WTC11 (cell line): ENCODE data around the gene MGMT. TPM values are rescaled to one million over a fixed set of nuclear protein-coding genes. Genes with fewer than 3 reads are reported as not detected.

Experiments used
- ATAC-seq: fragments of 200-7000 bp; cut with Tn5 transposase; 2 replicates; pipeline ENCODE4 v1.10.0; 2021; ENCODE audit warnings: mild to moderate bottlenecking, moderate library complexity
- CTCF ChIA-PET: fragments of 300-600 bp; sonication (Branson Sonifier 250); formaldehyde crosslinking; loops from one replicate; lab custom pipeline; 2021; ENCODE audit warnings: antibody characterized with exemption; lab: Charles Lee
- POLR2A ChIA-PET: fragments of 350-600 bp; sonication (Branson Sonifier 250); formaldehyde crosslinking; loops from one replicate; lab custom pipeline; 2021; ENCODE audit warnings: antibody characterized with exemption; lab: Charles Lee
- DNase-seq: peaks from one replicate; pipeline ENCODE4 v3.0.0; 2021; ENCODE audit warnings: low spot score
- H3K27ac Mint-ChIP-seq: 2 replicates; pipeline ENCODE4 v1.8.0; 2021; ENCODE audit warnings: mixed read lengths
- H3K27me3 Mint-ChIP-seq: 2 replicates; pipeline ENCODE4 v1.8.0; 2021; ENCODE audit warnings: low read depth, mild to moderate bottlenecking, moderate library complexity, mixed read lengths
- H3K36me3 Mint-ChIP-seq: 2 replicates; pipeline ENCODE4 v1.8.0; 2021; ENCODE audit warnings: mixed read lengths
- H3K4me1 Mint-ChIP-seq: 2 replicates; pipeline ENCODE4 v1.8.0; 2022; ENCODE audit warnings: mixed read lengths
- H3K4me3 Mint-ChIP-seq: 2 replicates; pipeline ENCODE4 v1.8.0; 2021; ENCODE audit warnings: mild to moderate bottlenecking, moderate library complexity, mixed read lengths
- H3K9me3 Mint-ChIP-seq: 2 replicates; pipeline ENCODE4 v1.8.0; 2021; ENCODE audit warnings: mixed read lengths
- CREM ChIP-seq: sonication (generic); formaldehyde crosslinking; IDR thresholded peaks from 2 replicates; pipeline ENCODE4 v1.8.1; 2022; ENCODE audit warnings: mild to moderate bottlenecking, missing genetic modification reagents, moderate library complexity
- ESRRA ChIP-seq: sonication (generic); formaldehyde crosslinking; IDR thresholded peaks from 2 replicates; pipeline ENCODE4 v1.8.1; 2022; ENCODE audit warnings: mild to moderate bottlenecking, missing genetic modification reagents, borderline replicate concordance
- FOXK1 ChIP-seq: sonication (generic); formaldehyde crosslinking; IDR thresholded peaks from 2 replicates; pipeline ENCODE4 v1.8.0; 2022; ENCODE audit warnings: mild to moderate bottlenecking, moderate library complexity, missing genetic modification reagents
- IRF2 ChIP-seq: sonication (generic); formaldehyde crosslinking; IDR thresholded peaks from 2 replicates; pipeline ENCODE4 v1.8.0; 2022; ENCODE audit warnings: low read depth, missing genetic modification reagents, borderline replicate concordance
- JUN ChIP-seq: sonication (generic); formaldehyde crosslinking; IDR thresholded peaks from 2 replicates; pipeline ENCODE4 v1.8.0; 2023; ENCODE audit warnings: mild to moderate bottlenecking, missing genetic modification reagents
- MXD4 ChIP-seq: fragments of 250-450 bp; sonication (Bioruptor Pico); IDR thresholded peaks from 2 replicates; pipeline ENCODE4 v1.8.0; 2021; ENCODE audit warnings: mild to moderate bottlenecking, moderate library complexity, borderline replicate concordance
- NFE2L1 ChIP-seq: sonication (generic); formaldehyde crosslinking; IDR thresholded peaks from 2 replicates; pipeline ENCODE4 v1.8.1; 2023; ENCODE audit warnings: missing genetic modification reagents
- NR3C1 ChIP-seq: sonication (generic); formaldehyde crosslinking; conservative IDR thresholded peaks from 2 replicates; pipeline ENCODE4 v1.8.1; 2023; ENCODE audit warnings: low read depth, mild to moderate bottlenecking, missing genetic modification reagents
- RELA ChIP-seq: sonication (generic); formaldehyde crosslinking; IDR thresholded peaks from 2 replicates; pipeline ENCODE4 v1.8.1; 2022; ENCODE audit warnings: missing genetic modification reagents, mild to moderate bottlenecking, borderline replicate concordance
- ZNF121 ChIP-seq: sonication (generic); formaldehyde crosslinking; IDR thresholded peaks from 2 replicates; pipeline ENCODE4 v1.8.0; 2023; ENCODE audit warnings: missing genetic modification reagents
- ZNF396 ChIP-seq: fragments of 250-450 bp; sonication (Bioruptor Pico); IDR thresholded peaks from 2 replicates; pipeline ENCODE4 v1.8.0; 2021; ENCODE audit warnings: mild to moderate bottlenecking, moderate library complexity, borderline replicate concordance
- ZNF423 ChIP-seq: fragments of 250-450 bp; sonication (Bioruptor Pico); IDR thresholded peaks from 2 replicates; pipeline ENCODE4 v2.1.2; 2022; ENCODE audit warnings: mild to moderate bottlenecking, moderate library complexity
- total RNA-seq: library from RNA; stranded (reverse); gene quantifications from 3 replicates; pipeline ENCODE4 v1.2.3, GENCODE V29; 2021
- TF ChIP-seq, protein P1 (sequence below): sonication (generic); formaldehyde crosslinking; IDR thresholded peaks from 2 replicates; pipeline ENCODE4 v1.8.1; 2022; ENCODE audit warnings: low read depth, mild to moderate bottlenecking, moderate library complexity, missing genetic modification reagents, borderline replicate concordance
- TF ChIP-seq, protein P2 (sequence below): sonication (generic); formaldehyde crosslinking; IDR thresholded peaks from 2 replicates; pipeline ENCODE4 v1.8.1; 2022; ENCODE audit warnings: mild to moderate bottlenecking, missing genetic modification reagents, moderate library complexity, borderline replicate concordance
- TF ChIP-seq, protein P3 (sequence below): sonication (generic); formaldehyde crosslinking; IDR thresholded peaks from 2 replicates; pipeline ENCODE4 v1.8.0; 2022; ENCODE audit warnings: mild to moderate bottlenecking, missing genetic modification reagents
- TF ChIP-seq, protein P4 (sequence below): sonication (generic); formaldehyde crosslinking; IDR thresholded peaks from 2 replicates; pipeline ENCODE4 v1.8.0; 2023; ENCODE audit warnings: missing genetic modification reagents
- TF ChIP-seq, protein P5 (sequence below): sonication (generic); formaldehyde crosslinking; IDR thresholded peaks from 2 replicates; pipeline ENCODE4 v1.8.1; 2023; ENCODE audit warnings: mild to moderate bottlenecking, missing genetic modification reagents, moderate library complexity
- TF ChIP-seq, protein P6 (sequence below): sonication (generic); formaldehyde crosslinking; IDR thresholded peaks from 2 replicates; pipeline ENCODE4 v1.8.0; 2022; ENCODE audit warnings: missing genetic modification reagents

Gene MGMT
- total RNA-seq, 1 experiment from 2014 or later = 11.8 TPM

DNA sequence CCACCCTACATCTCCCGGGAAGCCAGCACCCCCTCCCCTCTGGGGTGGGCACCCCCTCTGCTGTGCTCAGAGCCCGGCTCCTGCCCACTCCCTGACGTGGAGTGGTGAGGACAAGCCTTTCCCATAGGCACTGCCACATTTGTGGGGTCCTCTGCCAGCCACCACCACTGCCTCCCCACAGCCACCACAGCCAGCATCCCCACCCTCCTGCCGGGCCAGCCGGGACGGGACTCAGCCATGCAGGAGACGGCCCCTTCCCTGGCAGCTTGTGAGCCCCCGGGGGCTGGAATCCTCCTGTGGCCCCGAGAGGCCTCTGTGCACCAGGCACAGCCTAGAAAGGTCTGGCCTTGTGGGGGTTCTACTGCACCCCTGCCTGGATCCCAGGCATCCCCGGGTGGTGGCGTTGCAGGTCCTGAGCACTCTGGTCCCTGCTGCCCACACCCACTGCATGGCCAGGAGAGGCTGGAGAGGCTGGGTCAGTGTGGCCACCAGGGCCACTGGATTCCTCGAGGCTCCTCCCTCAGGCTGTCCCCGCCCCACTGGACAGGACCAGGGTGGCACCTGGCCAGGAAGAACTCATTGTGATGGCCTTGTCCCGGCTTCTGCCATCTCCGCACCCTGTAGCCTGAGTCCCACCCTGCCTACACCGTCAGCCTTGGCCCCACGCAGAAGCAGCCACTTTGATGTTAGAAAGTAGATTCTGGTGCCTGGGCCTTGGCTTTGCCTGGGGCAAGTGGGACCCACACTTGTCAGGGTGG lies 349.0 kb downstream of the MGMT start:
- ChIA-PET CTCF (no interaction called here), POLR2A (no interaction called here)
- DNase-seq (no peak), ATAC-seq (no peak)
- no peaks in the 10 kb centered on the region for H3K4me1 Mint-ChIP-seq
- H3K4me3 Mint-ChIP-seq = no peak overlapping the region
- H3K27ac Mint-ChIP-seq = no peak overlapping the region
- TF ChIP-seq NFE2L1 (no peak), ESRRA (CRISPR knock-in tag) (no peak), IRF2 (CRISPR knock-in tag) (no peak), CREM (no peak), MXD4 (no peak), ZNF423 (no peak), ZNF396 (CRISPR knock-in tag) (no peak), FOXK1 (CRISPR knock-in tag) (no peak), RELA (CRISPR knock-in tag) (no peak), JUN (CRISPR knock-in tag) (no peak), ZNF121 (CRISPR knock-in tag) (no peak), NR3C1 (CRISPR knock-in tag) (no peak)
- TF ChIP-seq, protein P1, sequence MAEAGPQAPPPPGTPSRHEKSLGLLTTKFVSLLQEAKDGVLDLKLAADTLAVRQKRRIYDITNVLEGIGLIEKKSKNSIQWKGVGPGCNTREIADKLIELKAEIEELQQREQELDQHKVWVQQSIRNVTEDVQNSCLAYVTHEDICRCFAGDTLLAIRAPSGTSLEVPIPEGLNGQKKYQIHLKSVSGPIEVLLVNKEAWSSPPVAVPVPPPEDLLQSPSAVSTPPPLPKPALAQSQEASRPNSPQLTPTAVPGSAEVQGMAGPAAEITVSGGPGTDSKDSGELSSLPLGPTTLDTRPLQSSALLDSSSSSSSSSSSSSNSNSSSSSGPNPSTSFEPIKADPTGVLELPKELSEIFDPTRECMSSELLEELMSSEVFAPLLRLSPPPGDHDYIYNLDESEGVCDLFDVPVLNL = no peak
- TF ChIP-seq, protein P2, sequence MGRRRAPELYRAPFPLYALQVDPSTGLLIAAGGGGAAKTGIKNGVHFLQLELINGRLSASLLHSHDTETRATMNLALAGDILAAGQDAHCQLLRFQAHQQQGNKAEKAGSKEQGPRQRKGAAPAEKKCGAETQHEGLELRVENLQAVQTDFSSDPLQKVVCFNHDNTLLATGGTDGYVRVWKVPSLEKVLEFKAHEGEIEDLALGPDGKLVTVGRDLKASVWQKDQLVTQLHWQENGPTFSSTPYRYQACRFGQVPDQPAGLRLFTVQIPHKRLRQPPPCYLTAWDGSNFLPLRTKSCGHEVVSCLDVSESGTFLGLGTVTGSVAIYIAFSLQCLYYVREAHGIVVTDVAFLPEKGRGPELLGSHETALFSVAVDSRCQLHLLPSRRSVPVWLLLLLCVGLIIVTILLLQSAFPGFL = no peak
- TF ChIP-seq, protein P3, sequence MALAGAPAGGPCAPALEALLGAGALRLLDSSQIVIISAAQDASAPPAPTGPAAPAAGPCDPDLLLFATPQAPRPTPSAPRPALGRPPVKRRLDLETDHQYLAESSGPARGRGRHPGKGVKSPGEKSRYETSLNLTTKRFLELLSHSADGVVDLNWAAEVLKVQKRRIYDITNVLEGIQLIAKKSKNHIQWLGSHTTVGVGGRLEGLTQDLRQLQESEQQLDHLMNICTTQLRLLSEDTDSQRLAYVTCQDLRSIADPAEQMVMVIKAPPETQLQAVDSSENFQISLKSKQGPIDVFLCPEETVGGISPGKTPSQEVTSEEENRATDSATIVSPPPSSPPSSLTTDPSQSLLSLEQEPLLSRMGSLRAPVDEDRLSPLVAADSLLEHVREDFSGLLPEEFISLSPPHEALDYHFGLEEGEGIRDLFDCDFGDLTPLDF (CRISPR knock-in tag) = no peak
- TF ChIP-seq, protein P4, sequence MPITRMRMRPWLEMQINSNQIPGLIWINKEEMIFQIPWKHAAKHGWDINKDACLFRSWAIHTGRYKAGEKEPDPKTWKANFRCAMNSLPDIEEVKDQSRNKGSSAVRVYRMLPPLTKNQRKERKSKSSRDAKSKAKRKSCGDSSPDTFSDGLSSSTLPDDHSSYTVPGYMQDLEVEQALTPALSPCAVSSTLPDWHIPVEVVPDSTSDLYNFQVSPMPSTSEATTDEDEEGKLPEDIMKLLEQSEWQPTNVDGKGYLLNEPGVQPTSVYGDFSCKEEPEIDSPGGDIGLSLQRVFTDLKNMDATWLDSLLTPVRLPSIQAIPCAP (CRISPR knock-in tag) = no peak
- TF ChIP-seq, protein P5, sequence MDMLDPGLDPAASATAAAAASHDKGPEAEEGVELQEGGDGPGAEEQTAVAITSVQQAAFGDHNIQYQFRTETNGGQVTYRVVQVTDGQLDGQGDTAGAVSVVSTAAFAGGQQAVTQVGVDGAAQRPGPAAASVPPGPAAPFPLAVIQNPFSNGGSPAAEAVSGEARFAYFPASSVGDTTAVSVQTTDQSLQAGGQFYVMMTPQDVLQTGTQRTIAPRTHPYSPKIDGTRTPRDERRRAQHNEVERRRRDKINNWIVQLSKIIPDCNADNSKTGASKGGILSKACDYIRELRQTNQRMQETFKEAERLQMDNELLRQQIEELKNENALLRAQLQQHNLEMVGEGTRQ (CRISPR knock-in tag) = no peak
- TF ChIP-seq, protein P6, sequence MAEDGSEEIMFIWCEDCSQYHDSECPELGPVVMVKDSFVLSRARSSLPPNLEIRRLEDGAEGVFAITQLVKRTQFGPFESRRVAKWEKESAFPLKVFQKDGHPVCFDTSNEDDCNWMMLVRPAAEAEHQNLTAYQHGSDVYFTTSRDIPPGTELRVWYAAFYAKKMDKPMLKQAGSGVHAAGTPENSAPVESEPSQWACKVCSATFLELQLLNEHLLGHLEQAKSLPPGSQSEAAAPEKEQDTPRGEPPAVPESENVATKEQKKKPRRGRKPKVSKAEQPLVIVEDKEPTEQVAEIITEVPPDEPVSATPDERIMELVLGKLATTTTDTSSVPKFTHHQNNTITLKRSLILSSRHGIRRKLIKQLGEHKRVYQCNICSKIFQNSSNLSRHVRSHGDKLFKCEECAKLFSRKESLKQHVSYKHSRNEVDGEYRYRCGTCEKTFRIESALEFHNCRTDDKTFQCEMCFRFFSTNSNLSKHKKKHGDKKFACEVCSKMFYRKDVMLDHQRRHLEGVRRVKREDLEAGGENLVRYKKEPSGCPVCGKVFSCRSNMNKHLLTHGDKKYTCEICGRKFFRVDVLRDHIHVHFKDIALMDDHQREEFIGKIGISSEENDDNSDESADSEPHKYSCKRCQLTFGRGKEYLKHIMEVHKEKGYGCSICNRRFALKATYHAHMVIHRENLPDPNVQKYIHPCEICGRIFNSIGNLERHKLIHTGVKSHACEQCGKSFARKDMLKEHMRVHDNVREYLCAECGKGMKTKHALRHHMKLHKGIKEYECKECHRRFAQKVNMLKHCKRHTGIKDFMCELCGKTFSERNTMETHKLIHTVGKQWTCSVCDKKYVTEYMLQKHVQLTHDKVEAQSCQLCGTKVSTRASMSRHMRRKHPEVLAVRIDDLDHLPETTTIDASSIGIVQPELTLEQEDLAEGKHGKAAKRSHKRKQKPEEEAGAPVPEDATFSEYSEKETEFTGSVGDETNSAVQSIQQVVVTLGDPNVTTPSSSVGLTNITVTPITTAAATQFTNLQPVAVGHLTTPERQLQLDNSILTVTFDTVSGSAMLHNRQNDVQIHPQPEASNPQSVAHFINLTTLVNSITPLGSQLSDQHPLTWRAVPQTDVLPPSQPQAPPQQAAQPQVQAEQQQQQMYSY (CRISPR knock-in tag) = no peak
- peaks cover 30% of the 10 kb centered on the region for H3K9me3 Mint-ChIP-seq
- H3K27me3 Mint-ChIP-seq = no peaks in the 10 kb centered on the region
- peaks cover 19% of the 10 kb centered on the region for H3K36me3 Mint-ChIP-seq
